OCI-LY1 (cell line): ENCODE results near the gene ZFYVE9.
"Not testable (repeated sequence)": the region's sequence is repeated elsewhere in the genome, so short reads cannot be mapped to it uniquely, and the experiment has no call there.

Source experiments
- H2AFZ ChIP-seq: fragments of 200-600 bp; sonication (generic), shearing (Covaris generic); 2 replicates; pipeline ENCODE4 v1.6.0; 2014; ENCODE audit warnings: antibody characterized with exemption, mild to moderate bottlenecking, low read length
- H3F3A ChIP-seq: fragments of 200-600 bp; sonication (generic), shearing (Covaris generic); 2 replicates; pipeline ENCODE4 v1.6.0; 2014; ENCODE audit warnings: mild to moderate bottlenecking, antibody characterized with exemption, low read length, moderate library complexity; ENCODE audit not compliant: insufficient read depth
- H3K27ac ChIP-seq: fragments of 200-600 bp; sonication (generic); 2 replicates; pipeline ENCODE4 v1.5.1; 2014; ENCODE audit warnings: low read length, mixed run types, mild to moderate bottlenecking, low read depth; ENCODE audit not compliant: poor library complexity, severe bottlenecking
- H3K27me3 ChIP-seq: fragments of 200-600 bp; sonication (generic); 2 replicates; pipeline ENCODE4 v1.6.0; 2014; ENCODE audit warnings: antibody characterized with exemption, mild to moderate bottlenecking, low read length, moderate library complexity; ENCODE audit not compliant: insufficient read depth
- H3K36me3 ChIP-seq: fragments of 200-600 bp; sonication (generic); 2 replicates; pipeline ENCODE4 v1.6.1; 2014; ENCODE audit warnings: mild to moderate bottlenecking, antibody characterized with exemption, low read length, moderate library complexity, mixed read lengths; ENCODE audit not compliant: insufficient read depth
- H3K4me1 ChIP-seq: fragments of 200-600 bp; sonication (generic); 2 replicates; pipeline ENCODE4 v1.5.1; 2014; ENCODE audit warnings: mild to moderate bottlenecking, low read length, moderate library complexity; ENCODE audit not compliant: insufficient read depth, severe bottlenecking
- H3K4me2 ChIP-seq: fragments of 200-600 bp; sonication (generic), shearing (Covaris generic); 2 replicates; pipeline ENCODE4 v1.6.1; 2014; ENCODE audit warnings: low read length
- H3K4me3 ChIP-seq: fragments of 200-600 bp; sonication (generic); 2 replicates; pipeline ENCODE4 v1.5.1; 2014; ENCODE audit warnings: low read length, low read depth, mild to moderate bottlenecking, mixed read lengths; ENCODE audit not compliant: poor library complexity, severe bottlenecking
- H3K79me2 ChIP-seq: fragments of 200-600 bp; shearing (Covaris generic); 2 replicates; pipeline ENCODE4 v1.6.1; 2016; ENCODE audit warnings: mixed run types, low read length, mixed read lengths; ENCODE audit not compliant: insufficient read depth
- H3K9ac ChIP-seq: fragments of 200-600 bp; sonication (generic), shearing (Covaris generic); 2 replicates; pipeline ENCODE4 v1.6.1; 2014; ENCODE audit warnings: mild to moderate bottlenecking, low read length, mixed read lengths
- H3K9me2 ChIP-seq: fragments of 200-600 bp; sonication (generic), shearing (Covaris generic); 2 replicates; pipeline ENCODE4 v1.6.1; 2014; ENCODE audit warnings: low read depth, mild to moderate bottlenecking, low read length, mixed read lengths
- H3K9me3 ChIP-seq: fragments of 200-600 bp; shearing (Covaris generic); 2 replicates; pipeline ENCODE4 v1.6.1; 2014; ENCODE audit warnings: low read length, mixed read lengths
- H4K20me1 ChIP-seq: fragments of 200-600 bp; sonication (generic), shearing (Covaris generic); 2 replicates; pipeline ENCODE4 v1.6.0; 2016; ENCODE audit warnings: mild to moderate bottlenecking, low read length; ENCODE audit not compliant: insufficient read depth
- EZH2 ChIP-seq: fragments of 200-600 bp; sonication (generic), shearing (Covaris generic); IDR thresholded peaks from 2 replicates; pipeline ENCODE4 v1.8.0; 2017; ENCODE audit warnings: borderline replicate concordance, mixed run types, mild to moderate bottlenecking, antibody characterized with exemption, low read length, moderate library complexity, mixed read lengths
- TF ChIP-seq, protein P1 (sequence below): fragments of 200-600 bp; sonication (generic), shearing (Covaris generic); IDR thresholded peaks from 2 replicates; pipeline ENCODE4 v1.5.1; 2017; ENCODE audit warnings: mild to moderate bottlenecking, antibody characterized with exemption, low read length, moderate library complexity, mixed read lengths

The ZFYVE9 gene

DNA sequence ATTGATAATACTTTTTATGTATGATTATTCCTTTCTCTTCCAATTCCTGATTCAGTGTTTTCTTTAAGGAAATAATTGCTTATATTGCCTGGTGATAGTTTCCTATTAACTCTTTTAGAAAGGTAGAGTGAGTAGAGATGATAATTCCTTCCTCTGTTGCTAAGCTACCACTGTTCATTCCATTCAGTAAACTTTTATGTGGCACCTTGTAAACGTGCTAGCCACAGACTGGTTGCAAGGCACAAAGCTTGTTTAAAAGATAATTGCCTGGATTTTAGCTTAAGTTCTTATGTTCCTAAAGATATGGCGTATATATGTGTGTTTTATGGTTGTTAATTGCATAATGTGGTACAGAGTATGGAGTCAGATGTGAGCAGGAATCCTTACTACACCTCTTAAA lies 3.2 kb downstream of the ZFYVE9 start:
- Histone ChIP-seq H3K4me3 (no peak overlapping the region), H3K4me1 (peaks cover 13% of the 10 kb centered on the region), H3K36me3 (no peaks in the 10 kb centered on the region), H3K9ac (no peak overlapping the region), H3K4me2 (no peak overlapping the region), H3K79me2 (no peaks in the 10 kb centered on the region), H3K27me3 (no peaks in the 10 kb centered on the region), H3K9me2 (no peaks in the 10 kb centered on the region), H3K9me3 (no peaks in the 10 kb centered on the region), H4K20me1 (no peaks in the 10 kb centered on the region), H2AFZ (no peak overlapping the region), H3K27ac (no peak overlapping the region), H3F3A (no peaks in the 10 kb centered on the region)
- TF ChIP-seq, protein P1, sequence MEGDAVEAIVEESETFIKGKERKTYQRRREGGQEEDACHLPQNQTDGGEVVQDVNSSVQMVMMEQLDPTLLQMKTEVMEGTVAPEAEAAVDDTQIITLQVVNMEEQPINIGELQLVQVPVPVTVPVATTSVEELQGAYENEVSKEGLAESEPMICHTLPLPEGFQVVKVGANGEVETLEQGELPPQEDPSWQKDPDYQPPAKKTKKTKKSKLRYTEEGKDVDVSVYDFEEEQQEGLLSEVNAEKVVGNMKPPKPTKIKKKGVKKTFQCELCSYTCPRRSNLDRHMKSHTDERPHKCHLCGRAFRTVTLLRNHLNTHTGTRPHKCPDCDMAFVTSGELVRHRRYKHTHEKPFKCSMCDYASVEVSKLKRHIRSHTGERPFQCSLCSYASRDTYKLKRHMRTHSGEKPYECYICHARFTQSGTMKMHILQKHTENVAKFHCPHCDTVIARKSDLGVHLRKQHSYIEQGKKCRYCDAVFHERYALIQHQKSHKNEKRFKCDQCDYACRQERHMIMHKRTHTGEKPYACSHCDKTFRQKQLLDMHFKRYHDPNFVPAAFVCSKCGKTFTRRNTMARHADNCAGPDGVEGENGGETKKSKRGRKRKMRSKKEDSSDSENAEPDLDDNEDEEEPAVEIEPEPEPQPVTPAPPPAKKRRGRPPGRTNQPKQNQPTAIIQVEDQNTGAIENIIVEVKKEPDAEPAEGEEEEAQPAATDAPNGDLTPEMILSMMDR: no peak
- TF ChIP-seq EZH2: no peak

DNA sequence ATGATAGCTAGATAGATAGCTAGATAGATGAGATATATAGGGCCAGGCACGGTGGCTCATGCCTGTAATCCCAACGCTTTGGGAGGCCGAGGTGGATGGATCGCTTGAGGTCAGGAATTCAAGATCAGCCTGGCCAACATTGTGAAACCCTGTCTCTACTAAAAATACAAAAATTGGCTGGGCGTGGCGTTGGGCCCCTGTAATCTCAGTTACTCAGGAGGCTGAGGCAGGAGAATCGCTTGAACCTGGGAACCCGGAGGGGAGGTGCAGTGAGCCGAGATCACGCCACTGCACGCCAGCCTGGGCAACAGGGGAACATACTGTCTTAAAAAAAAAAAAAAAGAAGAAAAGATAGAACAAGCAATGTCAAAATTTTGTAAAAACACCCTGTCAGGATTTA lies 8.6 kb downstream of the ZFYVE9 start:
- H3K27ac ChIP-seq, H4K20me1 ChIP-seq, H3K4me2 ChIP-seq, H3K9me2 ChIP-seq, H3K4me1 ChIP-seq, H3K4me3 ChIP-seq, H3K27me3 ChIP-seq, H3F3A ChIP-seq, H3K36me3 ChIP-seq, H3K9ac ChIP-seq, H3K9me3 ChIP-seq, H3K79me2 ChIP-seq, H2AFZ ChIP-seq: not testable (repeated sequence)

DNA sequence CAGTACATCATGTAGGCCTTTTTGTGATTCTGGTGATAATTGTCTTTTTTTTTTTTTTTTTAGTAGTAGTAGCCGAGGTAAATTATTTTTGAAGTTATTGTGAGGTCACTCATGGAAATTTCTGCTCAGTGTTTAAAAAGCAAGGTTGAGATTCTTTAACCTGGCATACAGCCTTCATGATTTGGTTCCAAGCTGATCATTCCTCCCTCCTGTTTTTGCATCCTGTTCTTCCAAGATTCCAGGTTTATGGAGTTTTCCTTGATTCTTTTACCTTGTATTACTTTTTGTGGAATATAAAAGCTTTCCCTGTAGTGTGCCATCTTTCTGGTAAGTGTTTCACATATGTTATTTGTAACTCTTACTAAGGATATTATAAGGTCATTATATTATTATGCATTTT lies 9.1 kb downstream of the ZFYVE9 start:
- Histone ChIP-seq H3K79me2 (no peaks in the 10 kb centered on the region), H3K9me2 (no peaks in the 10 kb centered on the region), H3F3A (no peaks in the 10 kb centered on the region), H3K9ac (no peak overlapping the region), H2AFZ (no peak overlapping the region), H3K4me1 (no peaks in the 10 kb centered on the region), H3K4me3 (no peak overlapping the region), H3K4me2 (no peak overlapping the region), H3K27ac (no peak overlapping the region), H3K27me3 (no peaks in the 10 kb centered on the region), H4K20me1 (no peaks in the 10 kb centered on the region), H3K9me3 (no peaks in the 10 kb centered on the region), H3K36me3 (no peaks in the 10 kb centered on the region)
- TF ChIP-seq, protein P1: no peak

DNA sequence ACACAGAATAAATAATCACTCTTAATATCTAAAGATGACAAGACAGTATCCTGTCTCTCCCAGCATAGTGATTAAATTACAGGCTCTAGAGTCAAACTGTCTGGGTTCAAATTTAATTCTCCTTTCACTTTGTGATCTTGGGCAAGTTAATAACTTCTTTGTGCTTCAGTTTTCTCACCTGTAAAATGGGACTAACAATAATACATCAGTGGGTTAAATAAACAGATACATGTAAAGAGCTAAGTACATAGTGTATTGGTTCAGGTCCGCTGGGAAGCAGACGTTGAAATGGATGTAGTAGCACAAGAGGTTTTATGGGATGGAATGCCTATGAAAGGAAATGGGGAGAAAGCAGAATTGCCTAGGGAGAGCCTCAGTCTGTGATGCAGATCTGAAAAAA lies 10.7 kb downstream of the ZFYVE9 start:
- no peaks in the 10 kb centered on the region for H3K9me3 ChIP-seq
- no peak overlapping the region for H3K4me2 ChIP-seq
- no peaks in the 10 kb centered on the region for H3K36me3 ChIP-seq
- TF ChIP-seq EZH2: no peak
- TF ChIP-seq, protein P1: no peak
- no peaks in the 10 kb centered on the region for H3K27me3 ChIP-seq
- H3K79me2 ChIP-seq: no peaks in the 10 kb centered on the region
- no peaks in the 10 kb centered on the region for H3F3A ChIP-seq
- H3K9ac ChIP-seq: no peak overlapping the region
- no peaks in the 10 kb centered on the region for H3K4me1 ChIP-seq
- no peaks in the 10 kb centered on the region for H4K20me1 ChIP-seq
- no peak overlapping the region for H2AFZ ChIP-seq
- no peaks in the 10 kb centered on the region for H3K9me2 ChIP-seq
- H3K27ac ChIP-seq: no peak overlapping the region
- no peak overlapping the region for H3K4me3 ChIP-seq
